Keratinocyte (primary cell): ENCODE results near the gene CDH13. TPM values are rescaled to one million over a fixed set of nuclear protein-coding genes. Genes with fewer than 3 reads are reported as not detected.

Experiments
- DNase-seq: peaks from one replicate; pipeline ENCODE4 v3.0.0-alpha.2; 2011; ENCODE audit warnings: low read depth, missing footprints, low spot score
- FAIRE-seq: peaks from 2 replicates; lab custom pipeline; 2011; peaks lifted over from hg19 to GRCh38; lab: Jason Lieb, UNC
- H2AFZ ChIP-seq: 2 replicates; pipeline ENCODE4 v1.6.0; 2012; ENCODE audit warnings: low read length, control low read depth, inconsistent platforms; ENCODE audit not compliant: control insufficient read depth
- H3K27ac ChIP-seq: 2 replicates; pipeline ENCODE4 v1.5.1; 2011; ENCODE audit warnings: low read length; ENCODE audit not compliant: control insufficient read depth, insufficient read depth
- H3K27me3 ChIP-seq: 3 replicates; pipeline ENCODE4 v1.6.0; 2011; ENCODE audit warnings: low read length; ENCODE audit not compliant: control insufficient read depth, insufficient read depth; ENCODE audit errors: extremely low read depth
- H3K36me3 ChIP-seq, 2 experiments: 2 replicates in 1 of 2; 3 replicates in 1 of 2; pipeline ENCODE4 v1.5.1; 2011; ENCODE audit warnings: low read length in 2 of 2, mild to moderate bottlenecking in 1 of 2; ENCODE audit not compliant: control insufficient read depth in 2 of 2, insufficient read depth in 2 of 2; ENCODE audit errors: extremely low read depth in 1 of 2
- H3K4me1 ChIP-seq: 3 replicates; pipeline ENCODE4 v1.5.1; 2011; ENCODE audit warnings: low read length; ENCODE audit not compliant: control insufficient read depth, insufficient read depth; ENCODE audit errors: extremely low read depth
- H3K4me2 ChIP-seq: 3 replicates; pipeline ENCODE4 v1.6.0; 2011; ENCODE audit warnings: low read depth, low read length; ENCODE audit not compliant: control insufficient read depth, insufficient read depth; ENCODE audit errors: extremely low read depth
- H3K4me3 ChIP-seq, 3 experiments: fragments of 200-600 bp in 1 of 3; sonication (generic) in 1 of 3; 2 replicates in 2 of 3; 3 replicates in 1 of 3; pipeline ENCODE4 v1.5.1; 2011 to 2016; ENCODE audit warnings: low read length in 3 of 3, mild to moderate bottlenecking in 3 of 3, control low read depth in 2 of 3, inconsistent platforms in 1 of 3, low read depth in 1 of 3, mixed read lengths in 1 of 3, mixed run types in 1 of 3, moderate library complexity in 1 of 3; ENCODE audit not compliant: control insufficient read depth in 2 of 3, insufficient read depth in 2 of 3; ENCODE audit errors: extremely low read depth in 1 of 3
- H3K79me2 ChIP-seq: 2 replicates; pipeline ENCODE4 v1.6.0; 2012; ENCODE audit warnings: low read length; ENCODE audit not compliant: control insufficient read depth, insufficient read depth
- H3K9ac ChIP-seq: 3 replicates; pipeline ENCODE4 v1.6.0; 2011; ENCODE audit warnings: low read length; ENCODE audit not compliant: control insufficient read depth, insufficient read depth; ENCODE audit errors: extremely low read depth
- H3K9me1 ChIP-seq: 3 replicates; pipeline ENCODE4 v1.6.0; 2011; ENCODE audit warnings: low read length; ENCODE audit not compliant: control insufficient read depth, insufficient read depth; ENCODE audit errors: extremely low read depth
- H3K9me3 ChIP-seq: 2 replicates; pipeline ENCODE4 v1.5.1; 2012; ENCODE audit warnings: low read depth, low read length; ENCODE audit not compliant: control insufficient read depth
- H4K20me1 ChIP-seq: 3 replicates; pipeline ENCODE4 v1.6.0; 2011; ENCODE audit warnings: low read length; ENCODE audit not compliant: control insufficient read depth, insufficient read depth; ENCODE audit errors: extremely low read depth
- CTCF ChIP-seq, 3 experiments: IDR thresholded peaks in 1 of 3; conservative IDR thresholded peaks in 1 of 3; optimal IDR thresholded peaks in 1 of 3; 2 replicates in 2 of 3; 3 replicates in 1 of 3; pipeline versions ENCODE3 to v1.5.1; 2011; ENCODE audit warnings: low read length in 3 of 3, mild to moderate bottlenecking in 3 of 3, moderate library complexity in 2 of 3, control low read depth in 1 of 3, inconsistent platforms in 1 of 3; ENCODE audit not compliant: insufficient read depth in 2 of 3; ENCODE audit errors: extremely low read depth in 1 of 3
- EZH2 ChIP-seq: IDR thresholded peaks from one replicate; pipeline ENCODE4 v1.6.1; 2012; ENCODE audit warnings: inconsistent platforms, mild to moderate bottlenecking, low read length, moderate library complexity
- dilution Hi-C: fragments of 300-500 bp; cut with MboI; formaldehyde crosslinking; loops from one replicate; pipeline ENCODE4 v1.7.0; 2020; ENCODE audit warnings: low sequenced_read_pairs; ENCODE audit not compliant: extremely low pct_ligation_motif_present
- polyA plus RNA-seq, 5 experiments: library from polyadenylated mRNA; depleted of rRNA in 3 of 5; stranded (reverse) in 3 of 5; stranded (forward) in 1 of 5; unstranded in 1 of 5; fragments of >200 nt; gene quantifications; 1 replicate in 1 of 5; 2 replicates in 3 of 5; 3 replicates in 1 of 5; pipeline versions ENCODE4 v1.2.1 to v1.2.3, GENCODE V29; 2011 to 2012; ENCODE audit warnings: missing spikeins in 2 of 5, low read depth in 1 of 5, low replicate concordance in 1 of 5

CDH13 gene
- polyA plus RNA-seq, 1 donor (not counting 4 experiments of a cell fraction or from before 2014, with no cell fraction given) = 111 TPM

GRCh38 chr16:83211711-83212110 is 584.9 kb downstream of the CDH13 start:
- Histone ChIP-seq H3K4me2 (no peak overlapping the region), H3K27ac (no peak overlapping the region), H3K9ac (no peak overlapping the region), H2AFZ (no peak overlapping the region), H3K4me1 (no peaks in the 10 kb centered on the region), H4K20me1 (no peaks in the 10 kb centered on the region), H3K36me3 (peaks cover 0 to 1% of the 10 kb centered on the region in 2 experiments), H3K9me3 (no peaks in the 10 kb centered on the region), H3K27me3 (no peaks in the 10 kb centered on the region), H3K9me1 (no peaks in the 10 kb centered on the region), H3K4me3 (no peak overlapping the region), H3K79me2 (no peaks in the 10 kb centered on the region)
- FAIRE-seq (no peak), DNase-seq (no peak)
- dilution Hi-C loops = no loop called here
- TF ChIP-seq CTCF (optimal IDR thresholded peaks at IDR 0.05 in 1 of 3, IDR thresholded peaks at IDR 0.05 in 1 of 3, conservative IDR thresholded peaks at IDR 0.05 in 1 of 3; ENCODE audit: extremely low read depth in 1 of 3, insufficient read depth in 2 of 3, low read length in 3 of 3) (no peak), EZH2 (no peak)

GRCh38 chr16:83212301-83212841 is 585.6 kb downstream of the CDH13 start:
- Histone ChIP-seq H3K9ac (no peak overlapping the region), H3K9me1 (no peaks in the 10 kb centered on the region), H2AFZ (no peak overlapping the region), H3K27ac (no peak overlapping the region), H3K4me1 (no peaks in the 10 kb centered on the region), H3K79me2 (no peaks in the 10 kb centered on the region), H3K9me3 (no peaks in the 10 kb centered on the region), H4K20me1 (no peaks in the 10 kb centered on the region), H3K27me3 (no peaks in the 10 kb centered on the region), H3K4me2 (no peak overlapping the region), H3K36me3 (peaks cover 1 to 2% of the 10 kb centered on the region in 2 experiments), H3K4me3 (no peak overlapping the region)
- FAIRE-seq = no peak
- TF ChIP-seq EZH2 (no peak), CTCF (optimal IDR thresholded peaks at IDR 0.05 in 1 of 3, IDR thresholded peaks at IDR 0.05 in 1 of 3, conservative IDR thresholded peaks at IDR 0.05 in 1 of 3; ENCODE audit: extremely low read depth in 1 of 3, insufficient read depth in 2 of 3, low read length in 3 of 3) (no peak)
- DNase-seq = no peak
- dilution Hi-C loops = no loop called here
